ENCODE results near the gene COL6A5. TPM values are rescaled to one million over a fixed set of nuclear protein-coding genes. Genes with fewer than 3 reads are reported as not detected.

The COL6A5 gene
- total and polyA plus RNA-seq, 12 donors: 0.11 TPM; not detected in 10

- WGBS, 4 donors: 50 to 69% (median 54%) methylated on average over 1 of the region's 1 CpG
Measured at GRCh38 chr3:130528120-130528519, 182.6 kb downstream of the COL6A5 start.

GRCh38 chr3:130529486-130530215 lies 184.2 kb downstream of the COL6A5 start:
- H3K9me3 ChIP-seq (replicated peaks in 1 of 3): no peaks in the 10 kb centered on the region
- intact Hi-C loops (cut with DNase I): loop anchor here in 1 of 2 donors (10.0 kb wide), 1 partner anchor 255 kb away; no protein-coding TSS in a partner anchor

More at GRCh38 chr3:130528120-130528519, 182.6 kb downstream of the COL6A5 start:
- Histone ChIP-seq H3K27ac (no peak overlapping the region), H3K9me3 (replicated peaks in 1 of 3) (no peaks in the 10 kb centered on the region), H3K4me3 (no peak overlapping the region), H3K27me3 (no peaks in the 10 kb centered on the region), H3K36me3 (replicated peaks in 1 of 2) (no peaks in the 10 kb centered on the region), H3K4me1 (replicated peaks in 1 of 2) (no peaks in the 10 kb centered on the region)
- TF ChIP-seq CTCF (IDR thresholded peaks at IDR 0.05) (no peak), POLR2A (IDR thresholded peaks at IDR 0.05) (no peak)
- intact Hi-C loops (cut with DNase I): no loop called here
- DNase-seq: no peak

GRCh38 chr3:130533247-130533646 lies 187.8 kb downstream of the COL6A5 start:
- Histone ChIP-seq H3K36me3 (replicated peaks in 1 of 2) (no peaks in the 10 kb centered on the region), H3K4me3 (no peak overlapping the region), H3K27ac (no peak overlapping the region), H3K4me1 (replicated peaks in 1 of 2) (no peaks in the 10 kb centered on the region), H3K9me3 (replicated peaks in 1 of 3) (no peaks in the 10 kb centered on the region), H3K27me3 (no peaks in the 10 kb centered on the region)
- WGBS, 4 donors: 63 to 73% (median 65%) methylated on average over 2 of the region's 2 CpGs
- no peak for DNase-seq
- intact Hi-C loops (cut with DNase I): loop anchor here in 1 of 2 donors (10.0 kb wide), 1 partner anchor 258 kb away; no protein-coding TSS in a partner anchor
- TF ChIP-seq POLR2A (IDR thresholded peaks at IDR 0.05): no peak

More at GRCh38 chr3:130529486-130530215, 184.2 kb downstream of the COL6A5 start:
- Histone ChIP-seq H3K27me3 (no peaks in the 10 kb centered on the region), H3K27ac (no peak overlapping the region), H3K4me1 (replicated peaks in 1 of 2) (no peaks in the 10 kb centered on the region), H3K4me3 (no peak overlapping the region), H3K36me3 (replicated peaks in 1 of 2) (no peaks in the 10 kb centered on the region)
- no peak for DNase-seq
- 57 to 72% (median 65%) methylated on average over 5 of the region's 5 CpGs for WGBS, 4 donors
- TF ChIP-seq CTCF (IDR thresholded peaks at IDR 0.05): no peak
- TF ChIP-seq POLR2A (IDR thresholded peaks at IDR 0.05): no peak

Other genes with a start within 250 kb of the COL6A5 start
- gene COL6A6, start 171.5 kb downstream of the COL6A5 start, total RNA-seq: under 1 TPM; under 0.01 to 0.94 (median 0.11) TPM
- under 1 TPM; 0.11 to 0.17 (median 0.16) TPM for gene COL6A6, start 171.5 kb downstream of the COL6A5 start, polyA plus RNA-seq

Measured in adrenal gland (tissue), 12 donors.